ENCODE data around the gene RICTOR.

- TF ChIP-seq, protein P1, sequence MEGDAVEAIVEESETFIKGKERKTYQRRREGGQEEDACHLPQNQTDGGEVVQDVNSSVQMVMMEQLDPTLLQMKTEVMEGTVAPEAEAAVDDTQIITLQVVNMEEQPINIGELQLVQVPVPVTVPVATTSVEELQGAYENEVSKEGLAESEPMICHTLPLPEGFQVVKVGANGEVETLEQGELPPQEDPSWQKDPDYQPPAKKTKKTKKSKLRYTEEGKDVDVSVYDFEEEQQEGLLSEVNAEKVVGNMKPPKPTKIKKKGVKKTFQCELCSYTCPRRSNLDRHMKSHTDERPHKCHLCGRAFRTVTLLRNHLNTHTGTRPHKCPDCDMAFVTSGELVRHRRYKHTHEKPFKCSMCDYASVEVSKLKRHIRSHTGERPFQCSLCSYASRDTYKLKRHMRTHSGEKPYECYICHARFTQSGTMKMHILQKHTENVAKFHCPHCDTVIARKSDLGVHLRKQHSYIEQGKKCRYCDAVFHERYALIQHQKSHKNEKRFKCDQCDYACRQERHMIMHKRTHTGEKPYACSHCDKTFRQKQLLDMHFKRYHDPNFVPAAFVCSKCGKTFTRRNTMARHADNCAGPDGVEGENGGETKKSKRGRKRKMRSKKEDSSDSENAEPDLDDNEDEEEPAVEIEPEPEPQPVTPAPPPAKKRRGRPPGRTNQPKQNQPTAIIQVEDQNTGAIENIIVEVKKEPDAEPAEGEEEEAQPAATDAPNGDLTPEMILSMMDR (IDR thresholded peaks at IDR 0.05; ENCODE audit: poor library complexity, severe bottlenecking) = no peak
- TF ChIP-seq EZH2 (IDR thresholded peaks at IDR 0.05; ENCODE audit: borderline replicate concordance, insufficient read depth, low read length, poor library complexity, severe bottlenecking) = no peak
- TF ChIP-seq EP300 (conservative IDR thresholded peaks at IDR 0.05; ENCODE audit: poor library complexity, severe bottlenecking) = no peak
Observed at GRCh38 chr5:39118638-39119037, 44.4 kb upstream of the RICTOR start.

All from neural cell (in vitro differentiated cells).